ENCODE data around the gene TIAM2. TPM values are rescaled to one million over a fixed set of nuclear protein-coding genes. Genes with fewer than 3 reads are reported as not detected.
A peak's percentile ranks its signal among the peaks of the same experiment; 100 is the strongest.

Gene TIAM2
- total RNA-seq, 1 donor from 2014 or later, result 18.1 TPM

GRCh38 chr6:155120034-155120433, 124.9 kb downstream of the TIAM2 start:
- no peak for DNase-seq (ENCODE audit: low spot score in 2 of 2, unreplicated experiment in 2 of 2)
- no peak overlapping the region for H3K27ac Mint-ChIP-seq
- H3K27me3 Mint-ChIP-seq (ENCODE audit: low read depth), result no peaks in the 10 kb centered on the region
- no peaks in the 10 kb centered on the region for H3K9me3 Mint-ChIP-seq
- H3K36me3 Mint-ChIP-seq, result no peaks in the 10 kb centered on the region
- peaks cover 33% of the 10 kb centered on the region for H3K4me1 Mint-ChIP-seq
- no peak for TF ChIP-seq CTCF (IDR thresholded peaks at IDR 0.05; ENCODE audit: unreplicated experiment)
- no peak overlapping the region for H3K4me3 Mint-ChIP-seq

GRCh38 chr6:155121294-155121693, 126.2 kb downstream of the TIAM2 start:
- no peaks in the 10 kb centered on the region for H3K9me3 Mint-ChIP-seq
- H3K4me1 Mint-ChIP-seq, result peaks cover 33% of the 10 kb centered on the region
- no peak for TF ChIP-seq CTCF (IDR thresholded peaks at IDR 0.05; ENCODE audit: unreplicated experiment)
- no peak overlapping the region for H3K4me3 Mint-ChIP-seq
- peak overlapping the region; percentile 13 for H3K27ac Mint-ChIP-seq
- H3K27me3 Mint-ChIP-seq (ENCODE audit: low read depth), result no peaks in the 10 kb centered on the region
- DNase-seq (ENCODE audit: low spot score in 2 of 2, unreplicated experiment in 2 of 2), result no peak
- H3K36me3 Mint-ChIP-seq, result no peaks in the 10 kb centered on the region

- H3K4me3 Mint-ChIP-seq, result peak overlapping the region; percentile 5
- H3K27ac Mint-ChIP-seq, result peak overlapping the region; percentile 13
- no peak for DNase-seq (ENCODE audit: low spot score in 2 of 2, unreplicated experiment in 2 of 2)
- no peaks in the 10 kb centered on the region for H3K27me3 Mint-ChIP-seq (ENCODE audit: low read depth)
- no peaks in the 10 kb centered on the region for H3K9me3 Mint-ChIP-seq
- H3K4me1 Mint-ChIP-seq, result peaks cover 30% of the 10 kb centered on the region
- no peaks in the 10 kb centered on the region for H3K36me3 Mint-ChIP-seq
- no peak for TF ChIP-seq CTCF (IDR thresholded peaks at IDR 0.05; ENCODE audit: unreplicated experiment)
Measured at GRCh38 chr6:155121699-155122098, 126.6 kb downstream of the TIAM2 start.

GRCh38 chr6:155122199-155122950, 127.3 kb downstream of the TIAM2 start:
- no peak overlapping the region for H3K4me3 Mint-ChIP-seq
- no peaks in the 10 kb centered on the region for H3K9me3 Mint-ChIP-seq
- no peaks in the 10 kb centered on the region for H3K36me3 Mint-ChIP-seq
- no peak for DNase-seq (ENCODE audit: low spot score in 2 of 2, unreplicated experiment in 2 of 2)
- no peak overlapping the region for H3K27ac Mint-ChIP-seq
- peaks cover 32% of the 10 kb centered on the region for H3K4me1 Mint-ChIP-seq
- TF ChIP-seq CTCF (IDR thresholded peaks at IDR 0.05; ENCODE audit: unreplicated experiment), result no peak
- no peaks in the 10 kb centered on the region for H3K27me3 Mint-ChIP-seq (ENCODE audit: low read depth)

GRCh38 chr6:155123520-155123919, 128.4 kb downstream of the TIAM2 start:
- Mint-ChIP-seq H3K27me3 (ENCODE audit: low read depth) (no peaks in the 10 kb centered on the region), H3K27ac (no peak overlapping the region), H3K4me3 (no peak overlapping the region), H3K36me3 (no peaks in the 10 kb centered on the region), H3K9me3 (no peaks in the 10 kb centered on the region), H3K4me1 (peaks cover 32% of the 10 kb centered on the region)
- TF ChIP-seq CTCF (IDR thresholded peaks at IDR 0.05; ENCODE audit: unreplicated experiment), result no peak
- no peak for DNase-seq (ENCODE audit: low spot score in 2 of 2, unreplicated experiment in 2 of 2)

Data from mesothelial cell of epicardium (in vitro differentiated cells).